Activated CD8-positive, alpha-beta T cell treated with anti-CD3 and anti-CD28 coated beads for 36 hours (primary cell): ENCODE measurements around the gene PRKCZ. TPM values are rescaled to one million over a fixed set of nuclear protein-coding genes. Genes with fewer than 3 reads are reported as not detected.

Source experiments
- ATAC-seq: fragments of 200-7000 bp; cut with Tn5 transposase; one replicate; pipeline ENCODE4 v1.10.0; 2021; ENCODE audit warnings: mild to moderate bottlenecking, moderate library complexity
- CTCF ChIA-PET: fragments of 350-600 bp; sonication (Branson Sonifier 250); formaldehyde crosslinking; loops from one replicate; lab custom pipeline; 2021; ENCODE audit warnings: antibody characterized with exemption; lab: Charles Lee
- POLR2A ChIA-PET: fragments of 350-600 bp; sonication (Branson Sonifier 250); formaldehyde crosslinking; loops from one replicate; lab custom pipeline; 2021; ENCODE audit warnings: antibody characterized with exemption; lab: Charles Lee
- DNase-seq: peaks from one replicate; pipeline ENCODE4 v3.0.0-alpha.2; 2020
- H3K27ac Mint-ChIP-seq: one replicate; pipeline ENCODE4 v1.8.0; 2021; ENCODE audit warnings: mild to moderate bottlenecking, mixed read lengths
- H3K27me3 Mint-ChIP-seq: one replicate; pipeline ENCODE4 v1.8.0; 2021; ENCODE audit warnings: mixed read lengths
- H3K36me3 Mint-ChIP-seq: one replicate; pipeline ENCODE4 v1.8.0; 2021; ENCODE audit warnings: low read depth, mixed read lengths
- H3K4me1 Mint-ChIP-seq: one replicate; pipeline ENCODE4 v1.8.0; 2021; ENCODE audit warnings: low read depth, mixed read lengths
- H3K4me3 Mint-ChIP-seq: one replicate; pipeline ENCODE4 v1.8.0; 2021; ENCODE audit warnings: mild to moderate bottlenecking, moderate library complexity, mixed read lengths
- H3K9me3 Mint-ChIP-seq: one replicate; pipeline ENCODE4 v1.8.0; 2021; ENCODE audit warnings: mixed read lengths
- CTCF ChIP-seq: fragments of 200-600 bp; IDR thresholded peaks from one replicate; pipeline ENCODE4 v1.8.0; 2022; ENCODE audit warnings: antibody characterized with exemption, mild to moderate bottlenecking
- intact Hi-C: fragments of 100-400 bp; cut with micrococcal nuclease; formaldehyde crosslinking; loops from one replicate; pipeline ENCODE4 v1.10.0; 2022
- total RNA-seq, 2 experiments: library from RNA; stranded (reverse); gene quantifications; one replicate each; pipeline ENCODE4 v1.2.3, GENCODE V29; 2021

Gene PRKCZ
- total RNA-seq, 2 experiments from 2014 or later = 15.4 to 15.7 TPM

GRCh38 chr1:2099886-2100779 is 49.9 kb downstream of the PRKCZ start:
- CTCF ChIA-PET = no interaction called here
- Mint-ChIP-seq H3K27me3 (no peaks in the 10 kb centered on the region), H3K4me1 (no peaks in the 10 kb centered on the region), H3K9me3 (peaks cover 5% of the 10 kb centered on the region), H3K27ac (no peak overlapping the region), H3K36me3 (peaks cover 8% of the 10 kb centered on the region), H3K4me3 (no peak overlapping the region)
- no peak for TF ChIP-seq CTCF
- DNase-seq (no peak), ATAC-seq (no peak)
- POLR2A ChIA-PET = interaction anchor here (0.9 kb wide), 1 partner anchor 9 kb away, joined by 3 read pairs; no protein-coding TSS in a partner anchor
- intact Hi-C loops = no loop called here

DNA sequence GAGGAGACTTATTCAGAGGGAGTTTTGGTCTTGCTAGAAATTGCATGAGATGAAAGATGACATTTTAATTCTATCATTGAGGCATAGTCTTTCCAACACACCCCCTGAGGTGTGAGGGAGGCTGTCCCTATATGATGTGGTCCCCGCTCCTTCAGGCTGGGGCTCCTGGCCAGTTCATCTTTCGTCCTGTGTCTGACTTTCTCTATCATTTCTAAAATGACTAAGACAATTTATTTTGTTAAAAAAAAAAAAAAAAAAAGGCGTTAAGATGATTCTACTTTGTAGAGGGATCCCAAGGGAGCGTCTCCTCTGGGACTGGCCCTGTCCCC is 50.5 kb downstream of the PRKCZ start:
- ATAC-seq (no peak), DNase-seq (no peak)
- Mint-ChIP-seq H3K4me1 (no peaks in the 10 kb centered on the region), H3K27me3 (no peaks in the 10 kb centered on the region), H3K9me3 (peaks cover 5% of the 10 kb centered on the region), H3K4me3 (no peak overlapping the region), H3K27ac (no peak overlapping the region), H3K36me3 (peaks cover 8% of the 10 kb centered on the region)
- intact Hi-C loops = no loop called here
- POLR2A ChIA-PET = no interaction called here
- CTCF ChIA-PET = no interaction called here
- no peak for TF ChIP-seq CTCF

DNA sequence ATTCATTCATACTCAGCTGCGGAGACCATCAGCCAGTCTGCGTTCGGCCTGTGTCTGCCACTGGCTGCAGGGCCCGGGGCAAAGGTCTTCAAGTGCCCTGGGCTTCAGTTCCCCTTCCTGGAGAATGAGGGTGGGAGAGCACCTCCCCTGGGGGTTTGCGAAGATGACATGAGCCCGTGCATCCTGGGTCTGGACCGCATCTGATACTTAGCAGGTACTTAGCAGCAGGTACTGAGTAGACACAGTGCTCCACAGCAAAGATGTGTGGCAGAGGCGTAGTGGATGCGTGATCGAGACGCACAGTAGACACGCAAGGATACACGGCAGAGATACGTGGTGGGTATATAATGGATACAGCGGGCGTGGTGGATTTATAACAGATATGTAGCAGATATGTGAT is 51.3 kb downstream of the PRKCZ start:
- no peak for DNase-seq
- H3K27me3 Mint-ChIP-seq = no peaks in the 10 kb centered on the region
- no peaks in the 10 kb centered on the region for H3K4me1 Mint-ChIP-seq
- no peak overlapping the region for H3K4me3 Mint-ChIP-seq
- peaks cover 5% of the 10 kb centered on the region for H3K9me3 Mint-ChIP-seq
- TF ChIP-seq CTCF = no peak
- CTCF ChIA-PET = no interaction called here
- POLR2A ChIA-PET = no interaction called here
- no peak overlapping the region for H3K27ac Mint-ChIP-seq
- peaks cover 8% of the 10 kb centered on the region for H3K36me3 Mint-ChIP-seq
- no peak for ATAC-seq
- intact Hi-C loops = no loop called here

DNA sequence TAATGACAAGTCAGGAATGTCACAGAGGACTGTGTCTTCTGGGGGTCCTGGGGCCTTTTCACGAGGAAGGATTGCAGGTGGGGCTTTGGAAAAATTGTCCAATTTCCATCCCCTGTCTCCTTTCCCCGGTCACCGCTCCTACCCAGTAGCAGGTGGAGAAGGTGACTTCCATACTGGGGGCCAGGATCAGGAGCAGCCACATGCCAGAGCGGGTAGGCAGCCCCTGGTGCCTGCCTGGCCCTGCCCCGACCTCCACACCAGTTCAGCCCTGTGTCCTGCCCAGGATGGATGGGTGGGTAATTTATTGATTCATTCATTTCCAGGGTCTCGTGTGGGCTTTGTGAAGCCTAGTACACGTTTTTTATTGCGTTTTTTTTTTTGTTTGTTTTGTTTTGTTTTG is 51.7 kb downstream of the PRKCZ start:
- POLR2A ChIA-PET = no interaction called here
- Mint-ChIP-seq H3K36me3 (peaks cover 8% of the 10 kb centered on the region), H3K4me3 (no peak overlapping the region), H3K27ac (no peak overlapping the region), H3K27me3 (no peaks in the 10 kb centered on the region), H3K9me3 (peaks cover 5% of the 10 kb centered on the region), H3K4me1 (no peaks in the 10 kb centered on the region)
- ATAC-seq (no peak), DNase-seq (no peak)
- no peak for TF ChIP-seq CTCF
- intact Hi-C loops = no loop called here
- CTCF ChIA-PET = no interaction called here

DNA sequence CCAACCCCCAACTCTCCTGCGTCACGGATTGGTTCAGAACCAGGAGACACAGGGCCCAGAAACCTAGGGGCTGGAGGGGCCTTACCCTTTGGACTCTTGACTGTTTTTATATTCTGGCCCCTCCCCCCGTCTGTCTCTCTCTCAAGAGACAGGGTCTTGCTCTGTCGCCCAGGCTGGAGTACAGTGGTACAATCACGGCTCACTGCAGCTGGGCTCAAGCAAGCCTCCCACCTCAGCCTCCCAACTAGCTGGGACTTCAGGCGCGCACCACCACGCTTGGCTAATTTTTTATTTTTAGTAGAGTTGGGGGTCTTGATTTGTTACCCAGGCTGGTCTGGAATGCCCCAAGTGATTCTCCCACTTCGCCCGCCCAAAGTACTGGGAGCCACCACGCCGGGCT is 52.5 kb downstream of the PRKCZ start:
- CTCF ChIA-PET = no interaction called here
- Mint-ChIP-seq H3K9me3 (peaks cover 3% of the 10 kb centered on the region), H3K4me1 (no peaks in the 10 kb centered on the region)

More for the DNA sequence above, 52.5 kb downstream of the PRKCZ start:
- no peak overlapping the region for H3K27ac Mint-ChIP-seq
- H3K4me3 Mint-ChIP-seq = no peak overlapping the region
- POLR2A ChIA-PET = no interaction called here
- no peaks in the 10 kb centered on the region for H3K27me3 Mint-ChIP-seq
- intact Hi-C loops = no loop called here
- TF ChIP-seq CTCF = no peak
- ATAC-seq (no peak), DNase-seq (no peak)
- peaks cover 7% of the 10 kb centered on the region for H3K36me3 Mint-ChIP-seq
